Keratinocyte (primary cell): Measurements from ENCODE around the gene KDM2A. TPM values are rescaled to one million over a fixed set of nuclear protein-coding genes. Genes with fewer than 3 reads are reported as not detected.

Experiments used
- DNase-seq: peaks from one replicate; pipeline ENCODE4 v3.0.0-alpha.2; 2011; ENCODE audit warnings: low read depth, missing footprints, low spot score
- FAIRE-seq: peaks from 2 replicates; lab custom pipeline; 2011; peaks lifted over from hg19 to GRCh38; lab: Jason Lieb, UNC
- H2AFZ ChIP-seq: 2 replicates; pipeline ENCODE4 v1.6.0; 2012; ENCODE audit warnings: low read length, control low read depth, inconsistent platforms; ENCODE audit not compliant: control insufficient read depth
- H3K27ac ChIP-seq: 2 replicates; pipeline ENCODE4 v1.5.1; 2011; ENCODE audit warnings: low read length; ENCODE audit not compliant: control insufficient read depth, insufficient read depth
- H3K27me3 ChIP-seq: 3 replicates; pipeline ENCODE4 v1.6.0; 2011; ENCODE audit warnings: low read length; ENCODE audit not compliant: control insufficient read depth, insufficient read depth; ENCODE audit errors: extremely low read depth
- H3K36me3 ChIP-seq, 2 experiments: 2 replicates in 1 of 2; 3 replicates in 1 of 2; pipeline ENCODE4 v1.5.1; 2011; ENCODE audit warnings: low read length in 2 of 2, mild to moderate bottlenecking in 1 of 2; ENCODE audit not compliant: control insufficient read depth in 2 of 2, insufficient read depth in 2 of 2; ENCODE audit errors: extremely low read depth in 1 of 2
- H3K4me1 ChIP-seq: 3 replicates; pipeline ENCODE4 v1.5.1; 2011; ENCODE audit warnings: low read length; ENCODE audit not compliant: control insufficient read depth, insufficient read depth; ENCODE audit errors: extremely low read depth
- H3K4me2 ChIP-seq: 3 replicates; pipeline ENCODE4 v1.6.0; 2011; ENCODE audit warnings: low read depth, low read length; ENCODE audit not compliant: control insufficient read depth, insufficient read depth; ENCODE audit errors: extremely low read depth
- H3K4me3 ChIP-seq, 3 experiments: fragments of 200-600 bp in 1 of 3; sonication (generic) in 1 of 3; 2 replicates in 2 of 3; 3 replicates in 1 of 3; pipeline ENCODE4 v1.5.1; 2011 to 2016; ENCODE audit warnings: low read length in 3 of 3, mild to moderate bottlenecking in 3 of 3, control low read depth in 2 of 3, inconsistent platforms in 1 of 3, low read depth in 1 of 3, mixed read lengths in 1 of 3, mixed run types in 1 of 3, moderate library complexity in 1 of 3; ENCODE audit not compliant: control insufficient read depth in 2 of 3, insufficient read depth in 2 of 3; ENCODE audit errors: extremely low read depth in 1 of 3
- H3K79me2 ChIP-seq: 2 replicates; pipeline ENCODE4 v1.6.0; 2012; ENCODE audit warnings: low read length; ENCODE audit not compliant: control insufficient read depth, insufficient read depth
- H3K9ac ChIP-seq: 3 replicates; pipeline ENCODE4 v1.6.0; 2011; ENCODE audit warnings: low read length; ENCODE audit not compliant: control insufficient read depth, insufficient read depth; ENCODE audit errors: extremely low read depth
- H3K9me1 ChIP-seq: 3 replicates; pipeline ENCODE4 v1.6.0; 2011; ENCODE audit warnings: low read length; ENCODE audit not compliant: control insufficient read depth, insufficient read depth; ENCODE audit errors: extremely low read depth
- H3K9me3 ChIP-seq: 2 replicates; pipeline ENCODE4 v1.5.1; 2012; ENCODE audit warnings: low read depth, low read length; ENCODE audit not compliant: control insufficient read depth
- H4K20me1 ChIP-seq: 3 replicates; pipeline ENCODE4 v1.6.0; 2011; ENCODE audit warnings: low read length; ENCODE audit not compliant: control insufficient read depth, insufficient read depth; ENCODE audit errors: extremely low read depth
- CTCF ChIP-seq, 3 experiments: IDR thresholded peaks in 1 of 3; conservative IDR thresholded peaks in 1 of 3; optimal IDR thresholded peaks in 1 of 3; 2 replicates in 2 of 3; 3 replicates in 1 of 3; pipeline versions ENCODE3 to v1.5.1; 2011; ENCODE audit warnings: low read length in 3 of 3, mild to moderate bottlenecking in 3 of 3, moderate library complexity in 2 of 3, control low read depth in 1 of 3, inconsistent platforms in 1 of 3; ENCODE audit not compliant: insufficient read depth in 2 of 3; ENCODE audit errors: extremely low read depth in 1 of 3
- EZH2 ChIP-seq: IDR thresholded peaks from one replicate; pipeline ENCODE4 v1.6.1; 2012; ENCODE audit warnings: inconsistent platforms, mild to moderate bottlenecking, low read length, moderate library complexity
- dilution Hi-C: fragments of 300-500 bp; cut with MboI; formaldehyde crosslinking; loops from one replicate; pipeline ENCODE4 v1.7.0; 2020; ENCODE audit warnings: low sequenced_read_pairs; ENCODE audit not compliant: extremely low pct_ligation_motif_present
- polyA plus RNA-seq, 5 experiments: library from polyadenylated mRNA; depleted of rRNA in 3 of 5; stranded (reverse) in 3 of 5; stranded (forward) in 1 of 5; unstranded in 1 of 5; fragments of >200 nt; gene quantifications; 1 replicate in 1 of 5; 2 replicates in 3 of 5; 3 replicates in 1 of 5; pipeline versions ENCODE4 v1.2.1 to v1.2.3, GENCODE V29; 2011 to 2012; ENCODE audit warnings: missing spikeins in 2 of 5, low read depth in 1 of 5, low replicate concordance in 1 of 5

KDM2A gene
- polyA plus RNA-seq, 1 donor (not counting 4 experiments of a cell fraction or from before 2014, with no cell fraction given): 29.9 TPM

- no peaks in the 10 kb centered on the region for H4K20me1 ChIP-seq
- no peaks in the 10 kb centered on the region for H3K27me3 ChIP-seq
- peaks cover 6 to 23% of the 10 kb centered on the region in 2 experiments for H3K36me3 ChIP-seq
- no peaks in the 10 kb centered on the region for H3K9me1 ChIP-seq
- FAIRE-seq (no peak), DNase-seq (no peak)
- TF ChIP-seq EZH2 (no peak), CTCF (optimal IDR thresholded peaks at IDR 0.05 in 1 of 3, IDR thresholded peaks at IDR 0.05 in 1 of 3, conservative IDR thresholded peaks at IDR 0.05 in 1 of 3; ENCODE audit: extremely low read depth in 1 of 3, insufficient read depth in 2 of 3, low read length in 3 of 3) (no peak)
- H3K4me2 ChIP-seq: no peak overlapping the region
- H3K9me3 ChIP-seq: no peaks in the 10 kb centered on the region
- no peak overlapping the region for H3K27ac ChIP-seq
- no peak overlapping the region for H3K4me3 ChIP-seq
- peaks cover 37% of the 10 kb centered on the region for H3K79me2 ChIP-seq
- H3K9ac ChIP-seq: no peak overlapping the region
- dilution Hi-C loops: loop anchor here (5.0 kb wide), 1 partner anchor 52 kb away; no protein-coding TSS in a partner anchor
- H3K4me1 ChIP-seq: no peaks in the 10 kb centered on the region
- H2AFZ ChIP-seq: no peak overlapping the region
These were observed 60.9 kb downstream of the KDM2A start for GRCh38 chr11:67179892-67180490.

- no peaks in the 10 kb centered on the region for H3K27me3 ChIP-seq
These were observed 75.0 kb downstream of the KDM2A start for GRCh38 chr11:67194096-67194495.

More at GRCh38 chr11:67194096-67194495, 75.0 kb downstream of the KDM2A start:
- H3K4me2 ChIP-seq: no peak overlapping the region
- no peaks in the 10 kb centered on the region for H3K9me1 ChIP-seq
- H3K36me3 ChIP-seq: peaks cover 6% of the 10 kb centered on the region in 2 experiments
- no peaks in the 10 kb centered on the region for H3K9me3 ChIP-seq
- H3K79me2 ChIP-seq: no peaks in the 10 kb centered on the region
- no peak overlapping the region for H3K9ac ChIP-seq
- H3K4me1 ChIP-seq: no peaks in the 10 kb centered on the region
- no peak overlapping the region for H3K27ac ChIP-seq
- no peak overlapping the region for H2AFZ ChIP-seq
- DNase-seq (no peak), FAIRE-seq (no peak)
- H3K4me3 ChIP-seq: no peak overlapping the region
- dilution Hi-C loops: no loop called here
- TF ChIP-seq CTCF (optimal IDR thresholded peaks at IDR 0.05 in 1 of 3, IDR thresholded peaks at IDR 0.05 in 1 of 3, conservative IDR thresholded peaks at IDR 0.05 in 1 of 3; ENCODE audit: extremely low read depth in 1 of 3, insufficient read depth in 2 of 3, low read length in 3 of 3): no peak
- H4K20me1 ChIP-seq: no peaks in the 10 kb centered on the region
